Right lobe of liver (tissue), 6 donors: Measurements from ENCODE around the gene PDE4C. TPM values are rescaled to one million over a fixed set of nuclear protein-coding genes. Genes with fewer than 3 reads are reported as not detected.
"Not testable (repeated sequence)": the region's sequence is repeated elsewhere in the genome, so short reads cannot be mapped to it uniquely, and the experiment has no call there.

ENCODE experiments used
- ATAC-seq, 4 donors: fragments of 200-7000 bp; cut with Tn5 transposase; one replicate each; pipeline ENCODE4 v1.9.1; 2020; ENCODE audit warnings: mild to moderate bottlenecking in 4 of 4, moderate library complexity in 4 of 4
- DNase-seq, 3 donors: peaks; one replicate each; pipeline ENCODE4 v3.0.0-alpha.2; 2020
- H3K27ac ChIP-seq, 3 donors: fragments of 200-600 bp; one replicate each; pipeline ENCODE4 v1.8.0; 2022
- H3K27me3 ChIP-seq, 2 donors: fragments of 200-600 bp; one replicate each; pipeline ENCODE4 v1.8.0; 2022
- H3K36me3 ChIP-seq, 4 donors: fragments of 200-600 bp; sonication (generic) in 1 of 4; one replicate each; pipeline versions ENCODE4 v1.5.1 to v1.8.0; 2017 to 2022; ENCODE audit warnings: control low read depth in 1 of 4
- H3K4me1 ChIP-seq, 4 donors: fragments of 200-600 bp; sonication (generic) in 1 of 4; one replicate each; pipeline versions ENCODE4 v1.5.1 to v1.8.0; 2017 to 2022; ENCODE audit warnings: control low read depth in 1 of 4
- H3K4me3 ChIP-seq, 3 donors: fragments of 200-600 bp; one replicate each; pipeline ENCODE4 v1.8.0; 2022
- H3K9me3 ChIP-seq, 4 donors: fragments of 200-600 bp; sonication (generic) in 1 of 4; one replicate each; pipeline versions ENCODE4 v1.5.1 to v1.8.0; 2017 to 2022; ENCODE audit warnings: control low read depth in 1 of 4
- CTCF ChIP-seq, 4 donors: fragments of 200-600 bp in 3 of 4; fragments of 450-650 bp in 1 of 4; IDR thresholded peaks; one replicate each; pipeline versions ENCODE4 v1.5.1 to v1.8.0; 2016 to 2022; ENCODE audit warnings: antibody characterized with exemption in 4 of 4, mild to moderate bottlenecking in 2 of 4
- POLR2A ChIP-seq: fragments of 450-650 bp; IDR thresholded peaks from one replicate; pipeline ENCODE4 v1.6.1; 2017; ENCODE audit warnings: antibody characterized with exemption, mild to moderate bottlenecking
- WGBS: methylation state at CpG from one replicate; pipeline ENCODE4 v1.1.6; 2018; ENCODE audit warnings: low coverage, low lambda C conversion rate; ENCODE audit not compliant: insufficient coverage; ENCODE audit errors: missing lambda C conversion rate; 5-methylcytosine and 5-hydroxymethylcytosine counted together
- intact Hi-C, 2 donors: fragments of 100-400 bp; cut with DNase I; formaldehyde crosslinking; loops; one replicate each; pipeline versions ENCODE4 v1.11.2 to v1.14.1; 2022
- total RNA-seq, 6 experiments: library from RNA; depleted of rRNA in 2 of 6; stranded (reverse); fragments of >200 nt in 2 of 6; fragmentation: NEBNext Ultra II Directional in 3 of 6; extraction: Animal tissue kit (Norgen Biotek cat#: 25700) in 3 of 6; gene quantifications; one replicate each; pipeline versions ENCODE4 v1.1.0 to v1.2.4, GENCODE V29; 2016 to 2023
- donor health status: DM: no; HTN: yes; CAD: no.
- donor health status: DM: no; HTN: no; CAD: no.
- donor health status: DM: no; HTN: no; CAD: no.
- donor health status: DM: no; HTN: yes; CAD: no.
- donor health status: DM: no; HTN: yes; CAD: no.

Gene PDE4C
- total RNA-seq, 6 experiments from 2014 or later = 0.25 to 1.1 (median 0.57) TPM

- DNase-seq = no peak
- H3K36me3 ChIP-seq = no peaks in the 10 kb centered on the region
- no peaks in the 10 kb centered on the region for H3K4me1 ChIP-seq
- no peaks in the 10 kb centered on the region for H3K9me3 ChIP-seq
- intact Hi-C loops = loop anchor here (5.0 kb wide), 2 partner anchors 36 to 41 kb away; no protein-coding TSS in a partner anchor
- no peak overlapping the region for H3K4me3 ChIP-seq
- peak in 1 of 4 donors; percentile 13 for ATAC-seq
- TF ChIP-seq CTCF (IDR thresholded peaks at IDR 0.05) (no peak), POLR2A (no peak)
- 62% methylated on average over 10 of the region's 14 CpGs for WGBS
- no peaks in the 10 kb centered on the region for H3K27me3 ChIP-seq
- H3K27ac ChIP-seq = no peak overlapping the region
Observed at GRCh38 chr19:18211683-18212082, 14.6 kb downstream of the PDE4C start.

- H3K36me3 ChIP-seq, DNase-seq, H3K27me3 ChIP-seq, H3K4me3 ChIP-seq, H3K9me3 ChIP-seq, H3K27ac ChIP-seq, ATAC-seq, H3K4me1 ChIP-seq: not testable (repeated sequence)
- WGBS = 70% methylated on average over 5 of the region's 5 CpGs
- intact Hi-C loops = loop anchor here (5.0 kb wide), 2 partner anchors 37 to 42 kb away; no protein-coding TSS in a partner anchor
Observed at GRCh38 chr19:18209912-18210311, 16.3 kb downstream of the PDE4C start.

DNA sequence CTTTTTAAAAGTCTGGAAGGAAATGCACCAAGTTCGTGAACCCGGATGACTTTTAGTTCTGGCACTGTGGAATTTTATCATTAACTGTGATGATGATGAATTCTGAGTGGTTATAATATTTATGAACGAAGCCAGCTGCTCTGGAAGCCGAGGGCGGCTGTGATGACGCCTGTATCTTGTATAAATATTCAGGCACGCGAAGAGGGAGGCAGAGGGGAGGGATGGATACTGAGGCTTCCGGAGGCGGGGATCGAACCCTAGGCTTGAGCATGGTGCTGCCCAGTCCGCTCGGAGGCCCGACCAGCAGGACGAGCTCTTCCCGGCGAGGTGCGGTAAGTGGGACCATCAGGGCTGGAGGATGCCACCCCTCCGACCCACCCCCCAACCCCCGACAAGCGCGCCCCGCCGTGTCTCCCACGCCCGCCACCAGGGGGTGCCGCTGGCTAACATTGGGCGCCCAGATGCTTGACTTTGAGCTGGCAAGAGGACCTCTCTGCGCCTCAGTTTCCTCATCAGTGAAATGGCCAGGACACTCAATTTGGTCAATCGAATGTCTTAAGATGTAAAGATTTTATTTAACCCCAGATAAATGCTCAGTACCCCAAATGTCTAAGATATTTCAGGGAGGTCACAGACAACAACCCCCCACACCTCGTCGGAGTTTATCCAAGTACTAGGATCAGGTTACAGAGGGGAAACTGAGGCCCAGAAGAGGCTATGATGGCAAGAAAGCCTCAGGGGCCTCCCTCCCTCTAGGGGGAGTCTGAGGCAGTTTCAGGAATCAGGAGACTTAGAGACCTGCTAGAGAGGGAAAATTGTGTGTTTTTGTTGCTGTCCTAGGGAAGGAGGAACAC, 17.9 kb downstream of the PDE4C start:
- no peaks in the 10 kb centered on the region for H3K9me3 ChIP-seq
- no peaks in the 10 kb centered on the region for H3K27me3 ChIP-seq
- ATAC-seq (no peak), DNase-seq (peak in 1 of 3 donors; percentile 58)
- no peak overlapping the region for H3K27ac ChIP-seq
- no peak for TF ChIP-seq POLR2A
- peak; percentile 31 to 63 (median 60) for TF ChIP-seq CTCF (IDR thresholded peaks at IDR 0.05)
- 23% methylated on average over 11 of the region's 32 CpGs for WGBS
- no peaks in the 10 kb centered on the region for H3K36me3 ChIP-seq
- no peak overlapping the region for H3K4me3 ChIP-seq
- H3K4me1 ChIP-seq = peaks cover 0 to 2% (median 0%) of the 10 kb centered on the region in 4 donors
- intact Hi-C loops = no loop called here

- Histone ChIP-seq H3K9me3 (no peaks in the 10 kb centered on the region), H3K4me3 (no peak overlapping the region), H3K36me3 (no peaks in the 10 kb centered on the region), H3K27me3 (no peaks in the 10 kb centered on the region), H3K27ac (peak overlapping the region; percentile 94 to 96 (median 94)), H3K4me1 (peaks cover 0 to 8% (median 0%) of the 10 kb centered on the region in 4 donors)
- no peak for ATAC-seq
- WGBS = 79% methylated on average over 9 of the region's 12 CpGs
- TF ChIP-seq POLR2A = no peak
- TF ChIP-seq CTCF (IDR thresholded peaks at IDR 0.05) = no peak
- DNase-seq = no peak
- intact Hi-C loops = no loop called here
Observed at GRCh38 chr19:18206018-18206417, 20.2 kb downstream of the PDE4C start.

- intact Hi-C loops = no loop called here
- peak; percentile 3 to 28 (median 4) for ATAC-seq
- TF ChIP-seq POLR2A = peak; percentile 33
- no peak for TF ChIP-seq CTCF (IDR thresholded peaks at IDR 0.05)
Observed at GRCh38 chr19:18205200-18205892, 20.9 kb downstream of the PDE4C start.

More at GRCh38 chr19:18205200-18205892, 20.9 kb downstream of the PDE4C start:
- WGBS = 36% methylated on average over 29 of the region's 36 CpGs
- Histone ChIP-seq H3K27ac (peak overlapping the region; percentile 94 to 96 (median 94)), H3K27me3 (no peaks in the 10 kb centered on the region), H3K4me3 (peak overlapping the region; percentile 55 to 66 (median 60)), H3K9me3 (no peaks in the 10 kb centered on the region), H3K36me3 (no peaks in the 10 kb centered on the region), H3K4me1 (peaks cover 0 to 8% (median 0%) of the 10 kb centered on the region in 4 donors)
- peak; percentile 78 to 80 (median 78) for DNase-seq
